Right cardiac atrium (tissue), 5 donors: ENCODE measurements around the gene CDKAL1. TPM values are rescaled to one million over a fixed set of nuclear protein-coding genes. Genes with fewer than 3 reads are reported as not detected.
"Not testable (repeated sequence)": the region's sequence is repeated elsewhere in the genome, so short reads cannot be mapped to it uniquely, and the experiment has no call there.

Experiments
- ATAC-seq, 2 donors: fragments of 200-7000 bp; cut with Tn5 transposase; one replicate each; pipeline versions ENCODE4 v1.8.0 to v1.9.1; 2020; ENCODE audit warnings: moderate library complexity in 2 of 2, mild to moderate bottlenecking in 1 of 2
- DNase-seq, 3 donors: peaks; one replicate each; pipeline ENCODE4 v3.0.0-alpha.2; 2020
- H3K27ac ChIP-seq: one replicate; pipeline ENCODE4 v1.5.1; 2013; ENCODE audit warnings: mild to moderate bottlenecking, low read length, control low read depth, moderate library complexity
- H3K27me3 ChIP-seq: one replicate; pipeline ENCODE4 v1.6.1; 2013; ENCODE audit not compliant: control insufficient read depth, insufficient read depth
- H3K4me1 ChIP-seq: one replicate; pipeline ENCODE4 v1.6.1; 2013; ENCODE audit warnings: low read length; ENCODE audit not compliant: control insufficient read depth, insufficient read depth
- H3K4me3 ChIP-seq: one replicate; pipeline ENCODE4 v1.5.1; 2013; ENCODE audit warnings: low read length, control low read depth
- H3K9me3 ChIP-seq: one replicate; pipeline ENCODE4 v1.6.1; 2013; ENCODE audit warnings: low read length; ENCODE audit not compliant: control insufficient read depth
- WGBS: extraction: QIAGEN DNeasy Blood & Tissue Kit; methylation state at CpG from one replicate; pipeline ENCODE4 v1.1.7; 2013; 5-methylcytosine and 5-hydroxymethylcytosine counted together
- intact Hi-C, 4 donors: fragments of 100-400 bp; cut with DNase I; formaldehyde crosslinking; loops; one replicate each; pipeline versions ENCODE4 v1.11.0 to v1.14.0; 2022 to 2023
- polyA plus RNA-seq: library from polyadenylated mRNA; stranded (reverse); fragments of 200-250 nt; gene quantifications from one replicate; pipeline ENCODE4 v1.2.3, GENCODE V29; 2013
- total RNA-seq, 4 donors: library from RNA; stranded (reverse); fragmentation: NEBNext Ultra II Directional; extraction: Animal tissue kit (Norgen Biotek cat#: 25700); gene quantifications; one replicate each; pipeline ENCODE4 v1.2.1, GENCODE V29; 2021
- donor health status: healthy with polysubstance abuse.
- donor health status: DM: no; HTN: yes; CAD: no.
- donor health status: DM: no; HTN: no; CAD: no.
- donor health status: DM: no; HTN: yes; CAD: no; lungs with severe emphysema.
- donor health status: DM: yes; HTN: yes; CAD: no.

CDKAL1 gene
- total and polyA plus RNA-seq, 5 donors: 3.6 to 11.5 (median 10.8) TPM

DNA sequence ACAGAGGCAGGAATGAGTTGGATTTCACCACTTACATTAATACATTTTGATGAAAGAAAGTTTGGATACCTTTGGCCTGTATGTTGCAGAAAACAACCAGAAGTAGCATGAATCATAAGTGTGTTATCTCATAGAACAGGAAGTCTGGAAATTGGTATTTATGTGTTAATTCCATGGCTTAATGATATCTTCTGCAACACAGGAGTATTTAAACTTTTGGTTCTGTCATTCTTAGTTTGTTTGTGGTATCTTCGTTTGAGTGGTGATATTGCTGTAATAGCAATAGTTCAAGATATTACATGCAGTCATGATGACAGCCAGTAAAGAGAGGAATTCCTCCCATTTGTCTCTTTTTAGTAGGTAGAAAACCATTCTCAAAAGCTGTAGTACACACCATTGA is 177.3 kb downstream of the CDKAL1 start:
- Histone ChIP-seq H3K4me3 (no peak overlapping the region), H3K27me3 (no peaks in the 10 kb centered on the region), H3K9me3 (no peaks in the 10 kb centered on the region), H3K27ac (no peak overlapping the region), H3K4me1 (no peaks in the 10 kb centered on the region)
- ATAC-seq (no peak), DNase-seq (no peak)
- 49% methylated on average over 1 of the region's 1 CpG for WGBS
- intact Hi-C loops: no loop called here

DNA sequence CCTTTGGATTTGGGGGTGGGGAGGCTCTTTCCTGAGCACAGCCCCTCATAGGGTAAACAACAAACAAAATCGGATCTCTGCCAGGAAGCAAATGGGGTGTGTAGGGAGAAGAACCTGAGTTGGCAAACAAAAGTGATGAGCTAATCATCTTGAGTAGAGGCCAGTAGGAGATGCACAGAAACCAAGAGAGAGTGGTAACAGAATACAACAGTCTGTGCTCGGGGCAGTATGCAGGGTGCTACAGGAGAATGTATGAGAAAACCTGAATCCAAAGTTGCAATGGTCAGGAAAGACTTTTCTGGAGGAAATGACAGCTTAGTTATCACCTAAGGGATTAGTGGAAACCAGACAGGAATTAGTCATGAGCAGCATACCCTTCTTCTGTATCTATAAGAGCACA is 177.8 kb downstream of the CDKAL1 start:
- DNase-seq (no peak), ATAC-seq (no peak)
- H3K27ac ChIP-seq: no peak overlapping the region
- H3K9me3 ChIP-seq: no peaks in the 10 kb centered on the region
- intact Hi-C loops: no loop called here
- H3K4me1 ChIP-seq: no peaks in the 10 kb centered on the region
- H3K27me3 ChIP-seq: no peaks in the 10 kb centered on the region
- 72% methylated on average over 2 of the region's 2 CpGs for WGBS
- H3K4me3 ChIP-seq: no peak overlapping the region

DNA sequence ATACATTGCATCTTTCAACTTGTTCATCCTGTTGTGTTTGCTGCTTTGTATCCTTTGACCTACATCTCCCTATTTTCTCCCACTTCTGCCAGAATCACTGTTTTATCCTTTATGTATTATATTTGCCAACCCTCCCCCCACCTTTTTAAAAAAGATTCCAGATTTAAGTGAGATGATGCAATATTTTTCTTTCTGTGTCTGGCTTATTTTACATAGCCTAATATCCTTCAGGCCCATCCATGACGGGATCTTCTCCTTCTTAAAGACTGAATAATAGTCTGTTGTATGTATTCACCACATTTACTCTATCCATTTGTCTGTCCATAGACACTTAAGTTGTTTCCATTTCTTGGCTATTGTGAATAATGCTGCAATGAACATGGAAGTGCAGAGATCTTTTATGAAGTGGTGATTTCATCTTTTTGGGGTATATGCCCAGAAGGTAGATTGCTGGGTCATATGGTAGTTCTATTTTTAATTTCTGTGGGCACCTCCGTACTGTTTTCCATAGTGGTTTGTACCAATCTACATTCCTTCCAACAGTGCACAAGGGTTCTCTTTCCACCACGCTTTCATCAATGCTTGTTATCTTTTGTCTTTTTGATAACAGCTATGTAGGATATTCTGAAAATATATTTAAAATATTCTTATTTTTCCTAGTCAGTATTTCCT is 181.0 kb downstream of the CDKAL1 start:
- no peaks in the 10 kb centered on the region for H3K27me3 ChIP-seq
- H3K4me1 ChIP-seq: no peaks in the 10 kb centered on the region
- intact Hi-C loops: no loop called here
- ATAC-seq: no peak
- H3K9me3 ChIP-seq: no peaks in the 10 kb centered on the region
- WGBS: 64% methylated on average over 3 of the region's 3 CpGs
- H3K4me3 ChIP-seq: no peak overlapping the region
- DNase-seq: no peak
- H3K27ac ChIP-seq: no peak overlapping the region

DNA sequence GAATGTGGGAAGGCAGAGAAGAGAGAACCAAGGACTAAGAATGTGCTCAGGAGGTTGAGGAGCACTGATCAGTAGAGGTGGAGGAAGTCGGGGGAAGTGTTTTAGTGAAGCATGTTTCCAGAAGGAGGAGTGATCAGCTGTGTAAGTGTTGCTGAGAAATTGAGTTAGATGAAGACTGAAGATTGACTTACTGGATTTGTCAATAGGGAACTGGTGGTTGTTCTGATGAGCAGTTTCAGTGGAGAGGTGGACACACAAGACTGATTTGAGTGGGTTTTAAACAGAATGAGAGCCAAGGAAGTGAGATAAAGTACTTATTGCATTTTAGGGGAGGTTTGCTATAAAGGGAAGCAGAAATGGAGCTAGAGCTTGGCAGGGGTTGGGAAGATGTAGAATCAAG is 182.6 kb downstream of the CDKAL1 start:
- Histone ChIP-seq H3K4me3 (no peak overlapping the region), H3K9me3 (no peaks in the 10 kb centered on the region), H3K27ac (no peak overlapping the region), H3K4me1 (no peaks in the 10 kb centered on the region), H3K27me3 (no peaks in the 10 kb centered on the region)
- WGBS: 87% methylated on average over 1 of the region's 1 CpG
- intact Hi-C loops: no loop called here
- DNase-seq (no peak), ATAC-seq (no peak)

DNA sequence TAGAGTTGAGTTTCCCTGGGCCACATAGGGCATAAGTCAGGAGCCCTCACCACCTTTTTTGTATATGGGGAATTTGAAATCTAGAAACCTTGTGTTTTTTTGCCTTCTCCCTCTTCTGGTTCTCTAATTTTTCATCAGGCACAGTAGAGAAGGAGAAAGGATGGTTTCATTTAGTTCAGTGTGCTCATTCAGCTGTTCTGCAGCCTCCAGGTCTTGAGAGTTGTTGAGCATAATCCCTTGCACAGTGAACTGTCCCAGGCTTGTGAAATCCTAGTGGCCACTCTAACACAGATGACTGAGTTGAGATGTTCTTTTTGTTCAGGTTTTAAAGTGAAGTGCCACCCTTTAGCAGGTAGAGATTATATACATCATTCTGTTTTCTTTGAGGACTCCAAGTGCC is 183.5 kb downstream of the CDKAL1 start:
- Histone ChIP-seq H3K4me3 (no peak overlapping the region), H3K27ac (no peak overlapping the region), H3K4me1 (no peaks in the 10 kb centered on the region), H3K27me3 (no peaks in the 10 kb centered on the region), H3K9me3 (no peaks in the 10 kb centered on the region)
- DNase-seq (no peak), ATAC-seq (no peak)
- intact Hi-C loops: no loop called here

DNA sequence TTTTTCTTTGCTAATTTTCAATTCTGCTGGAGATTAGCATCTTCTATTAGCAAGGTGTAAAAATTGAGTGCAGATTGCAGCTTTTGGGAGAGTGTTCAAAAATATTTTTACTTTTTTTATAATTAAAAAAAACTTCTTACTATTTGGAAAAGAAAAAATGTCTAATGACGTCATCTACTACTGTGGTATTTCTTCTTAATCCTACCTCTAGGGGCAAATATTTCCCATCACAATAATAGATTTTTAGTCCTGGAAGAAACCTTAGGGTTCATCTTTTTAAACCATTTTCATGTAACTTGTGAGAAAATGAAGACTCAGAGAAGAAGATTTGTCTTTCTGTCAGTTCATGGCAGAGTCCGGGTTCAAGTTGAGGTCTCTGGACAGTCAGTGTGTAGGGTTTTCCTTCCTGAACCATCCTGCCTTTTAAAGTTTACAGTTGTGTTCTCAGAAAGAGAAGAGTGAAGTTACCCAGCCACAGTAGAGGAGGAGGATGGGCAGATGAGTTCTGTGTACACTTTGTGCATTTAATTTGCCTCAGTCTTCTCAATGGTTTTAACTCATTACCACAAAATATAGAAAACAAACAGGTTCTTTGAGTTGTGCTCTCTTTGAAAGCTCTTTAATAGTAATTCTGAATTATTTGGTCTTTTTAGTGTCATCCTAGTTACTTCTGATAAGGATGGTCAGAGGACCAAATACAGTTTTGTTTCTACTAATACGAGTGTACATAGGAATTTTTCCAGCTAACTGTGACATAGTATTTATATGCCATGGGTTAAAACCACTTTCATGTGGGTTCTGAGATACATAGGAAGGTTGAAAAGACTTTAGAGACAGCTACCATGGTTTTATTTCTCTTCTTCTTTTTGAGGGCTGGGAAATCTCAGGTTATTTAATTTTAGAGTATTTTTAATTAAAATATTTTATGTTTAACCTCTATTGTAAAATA is 184.7 kb downstream of the CDKAL1 start:
- Histone ChIP-seq H3K9me3 (no peaks in the 10 kb centered on the region), H3K4me1 (no peaks in the 10 kb centered on the region), H3K27ac (no peak overlapping the region), H3K4me3 (no peak overlapping the region), H3K27me3 (no peaks in the 10 kb centered on the region)
- no peak for DNase-seq
- ATAC-seq: no peak
- intact Hi-C loops: no loop called here
- 85% methylated on average over 3 of the region's 3 CpGs for WGBS

DNA sequence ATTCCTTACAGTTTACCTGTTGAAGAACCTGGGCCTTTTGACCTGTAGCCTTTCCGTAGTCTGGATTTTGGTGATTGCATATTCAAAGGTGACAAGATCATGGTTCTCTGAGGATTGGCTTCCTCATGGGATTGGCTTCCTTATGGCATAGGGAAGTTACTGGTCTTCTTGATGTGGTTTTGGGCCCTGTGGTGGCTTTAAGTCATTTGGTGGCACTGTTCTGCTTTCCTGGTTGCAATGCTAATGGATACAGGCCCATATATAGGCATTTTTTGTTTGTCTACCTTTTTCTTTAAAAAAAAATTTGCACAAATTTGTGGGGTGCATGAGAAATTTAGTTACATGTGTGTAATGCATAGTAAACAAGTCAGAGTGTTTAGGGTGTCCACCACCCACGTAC is 185.7 kb downstream of the CDKAL1 start:
- Histone ChIP-seq H3K4me1 (no peaks in the 10 kb centered on the region), H3K27me3 (no peaks in the 10 kb centered on the region), H3K4me3 (no peak overlapping the region), H3K27ac (no peak overlapping the region), H3K9me3 (no peaks in the 10 kb centered on the region)
- ATAC-seq (no peak), DNase-seq (no peak)
- 94% methylated on average over 2 of the region's 2 CpGs for WGBS
- intact Hi-C loops: no loop called here

DNA sequence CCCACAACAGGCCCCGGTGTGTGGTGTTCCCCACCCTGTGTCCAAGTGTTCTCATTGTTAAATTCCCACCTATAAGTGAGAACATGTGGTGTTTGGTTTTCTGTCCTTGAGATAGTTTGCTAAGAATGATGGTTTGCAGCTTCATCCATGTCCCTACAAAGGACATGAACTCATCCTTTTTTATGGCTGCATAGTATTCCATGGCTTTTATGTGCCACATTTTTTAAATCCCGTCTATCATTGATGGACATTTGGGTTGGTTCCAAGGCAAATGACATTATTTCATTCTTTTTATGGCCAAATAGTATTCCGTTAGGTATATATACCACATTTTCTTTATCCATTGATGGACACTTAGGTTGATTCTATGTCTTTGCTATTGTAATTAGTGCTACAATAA is 186.9 kb downstream of the CDKAL1 start:
- 66% methylated on average over 3 of the region's 3 CpGs for WGBS
- H3K4me1 ChIP-seq, H3K9me3 ChIP-seq, H3K27ac ChIP-seq, H3K27me3 ChIP-seq, intact Hi-C loops, ATAC-seq, DNase-seq, H3K4me3 ChIP-seq: not testable (repeated sequence)

DNA sequence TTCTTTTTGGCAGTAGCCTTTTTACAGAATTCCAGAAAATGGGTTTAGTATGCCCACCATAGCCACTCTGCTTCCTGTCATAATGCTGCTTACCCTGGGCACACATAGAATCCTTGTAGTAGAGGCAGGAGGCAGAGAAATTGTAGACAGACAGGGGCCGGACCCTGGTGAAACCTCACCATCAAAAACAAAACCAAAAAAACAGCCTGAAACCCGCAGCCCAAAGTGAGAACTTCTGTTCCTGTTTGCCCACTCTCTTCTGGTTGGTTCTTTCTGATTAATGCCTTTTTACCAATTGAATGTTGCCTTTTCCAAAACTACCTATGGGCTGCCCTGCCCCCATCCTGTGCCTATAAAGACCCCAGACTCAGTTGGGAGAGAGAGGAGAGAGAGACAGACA is 188.2 kb downstream of the CDKAL1 start:
- no peak overlapping the region for H3K4me3 ChIP-seq
- no peaks in the 10 kb centered on the region for H3K27me3 ChIP-seq
- ATAC-seq: no peak
- no peaks in the 10 kb centered on the region for H3K4me1 ChIP-seq
- no peak for DNase-seq
- H3K9me3 ChIP-seq: no peaks in the 10 kb centered on the region
- H3K27ac ChIP-seq: no peak overlapping the region
- intact Hi-C loops: no loop called here
- WGBS: 96% methylated on average over 2 of the region's 2 CpGs

DNA sequence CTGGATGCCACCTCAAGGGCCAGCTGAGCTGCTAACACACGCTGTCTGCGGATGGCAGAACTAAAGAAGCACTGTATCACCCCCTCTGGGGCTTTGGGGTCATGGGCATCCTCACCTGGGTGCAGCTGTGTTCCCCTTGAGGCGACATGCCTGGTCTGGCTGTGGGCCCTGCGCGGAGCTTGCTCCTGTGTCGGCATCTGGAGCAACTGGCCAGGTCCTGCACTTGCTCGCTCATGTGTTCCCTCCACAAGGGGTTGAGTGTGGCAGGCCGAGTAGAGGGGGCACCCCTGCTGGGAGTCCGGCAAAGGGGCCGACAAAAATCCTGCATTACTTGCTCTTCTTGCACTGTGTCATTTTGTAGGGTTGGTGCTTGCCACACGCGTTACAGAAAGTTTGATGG is 189.0 kb downstream of the CDKAL1 start:
- Histone ChIP-seq H3K27me3 (no peaks in the 10 kb centered on the region), H3K9me3 (no peaks in the 10 kb centered on the region), H3K27ac (no peak overlapping the region), H3K4me1 (no peaks in the 10 kb centered on the region), H3K4me3 (no peak overlapping the region)
- ATAC-seq (no peak), DNase-seq (peak in 1 of 3 donors; percentile 34)
- intact Hi-C loops: no loop called here
- WGBS: 97% methylated on average over 12 of the region's 12 CpGs

DNA sequence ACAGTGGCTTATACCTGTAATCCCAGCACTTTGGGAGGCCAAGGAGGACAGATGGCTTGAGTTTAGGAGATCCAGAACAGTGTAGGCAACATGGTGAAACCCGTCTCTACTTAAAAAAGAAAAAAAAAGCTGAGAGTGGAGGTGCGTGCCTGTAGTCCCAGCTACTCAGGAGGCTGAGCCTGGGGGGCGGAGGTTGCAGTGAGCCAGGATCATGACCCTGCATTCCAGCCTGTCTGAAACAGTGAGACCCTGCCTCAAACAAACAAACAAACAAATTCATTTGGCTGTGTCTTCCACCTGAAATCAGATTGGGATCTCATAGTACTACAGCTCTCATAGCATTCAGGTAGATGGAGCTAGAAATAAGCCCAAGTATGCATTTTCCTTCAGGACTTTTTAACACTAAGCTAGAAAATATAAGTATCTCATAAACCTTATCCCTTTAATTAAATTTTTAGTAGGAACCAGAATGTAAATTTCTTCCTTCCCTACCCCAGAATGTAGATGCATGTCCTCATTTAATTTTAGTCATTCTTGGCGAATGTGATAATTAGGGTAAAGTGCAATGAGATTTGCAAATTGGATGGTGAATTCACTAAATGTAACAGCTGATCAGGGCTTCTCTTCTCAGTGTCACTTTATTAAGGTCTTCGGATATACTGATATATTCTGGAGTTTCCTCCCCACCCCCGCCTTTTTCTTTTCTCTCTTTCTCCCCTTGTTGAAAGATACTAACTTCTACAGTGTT is 190.4 kb downstream of the CDKAL1 start:
- no peak overlapping the region for H3K4me3 ChIP-seq
- no peak overlapping the region for H3K27ac ChIP-seq
- H3K9me3 ChIP-seq: no peaks in the 10 kb centered on the region
- peak in 1 of 3 donors; percentile 23 for DNase-seq
- no peak for ATAC-seq
- no peaks in the 10 kb centered on the region for H3K4me1 ChIP-seq
- intact Hi-C loops: no loop called here
- H3K27me3 ChIP-seq: no peaks in the 10 kb centered on the region
- 91% methylated on average over 6 of the region's 6 CpGs for WGBS
